ENCODE results near the gene CNKSR2. TPM values are rescaled to one million over a fixed set of nuclear protein-coding genes. Genes with fewer than 3 reads are reported as not detected.

CNKSR2 gene
- total and polyA plus RNA-seq, 10 of the 15 experiments (the other 5 are each of a cell fraction or from before 2014, with no cell fraction given) = 0.02 to 0.69 (median 0.18) TPM; not detected in 4

GRCh38 chrX:21574793-21575192 is 200.6 kb downstream of the CNKSR2 start:
- Histone ChIP-seq H2AFZ (ENCODE audit: control insufficient read depth, low read depth, low read length) (no peak overlapping the region), H3K4me3 (no peak overlapping the region), H3K4me1 (ENCODE audit: control insufficient read depth, insufficient read depth, low read length) (no peaks in the 10 kb centered on the region), H4K20me1 (ENCODE audit: control insufficient read depth, insufficient read depth) (no peaks in the 10 kb centered on the region), H3K27me3 (replicated peaks in 1 of 2; ENCODE audit: control insufficient read depth in 2 of 2, insufficient read depth in 2 of 2, low read length in 1 of 2) (no peaks in the 10 kb centered on the region), H3K4me2 (ENCODE audit: control insufficient read depth, insufficient read depth) (no peak overlapping the region), H3K9me3 (replicated peaks; ENCODE audit: control insufficient read depth, insufficient read depth, low read length) (no peaks in the 10 kb centered on the region), H3K36me3 (ENCODE audit: control insufficient read depth in 2 of 2, insufficient read depth in 2 of 2, low read length in 1 of 2) (no peaks in the 10 kb centered on the region), H3K27ac (ENCODE audit: control insufficient read depth, insufficient read depth) (no peak overlapping the region), H3K79me2 (ENCODE audit: control insufficient read depth, insufficient read depth, low read length) (no peaks in the 10 kb centered on the region), H3K9ac (ENCODE audit: control insufficient read depth, insufficient read depth, low read length) (no peak overlapping the region)
- CTCF ChIA-PET = no interaction called here
- ATAC-seq (no peak), FAIRE-seq (no peak), DNase-seq (ENCODE audit: low read depth, low spot score) (no peak)
- RAD21 ChIA-PET (ENCODE audit: unreplicated experiment) = no interaction called here
- intact Hi-C loops (cut with micrococcal nuclease; ENCODE audit: unreplicated experiment) = no loop called here
- 3% methylated on average over 1 of the region's 1 CpG for WGBS (ENCODE audit: insufficient coverage, insufficient replicate concordance, low lambda C conversion rate, missing lambda C conversion rate)
- no TSS peak for BruUV-seq (replicated peaks)
- in situ Hi-C loops (cut with MboI) = no loop called here
- SMC1A ChIA-PET (ENCODE audit: uncharacterized antibody, unreplicated experiment) = no interaction called here
- no peak for TF ChIP-seq CREM (IDR thresholded peaks at IDR 0.05; ENCODE audit: low read depth)
- TF ChIP-seq RCOR1 (conservative IDR thresholded peaks at IDR 0.05; ENCODE audit: low read depth, low read length) = no peak
- no peak for TF ChIP-seq EGR1 (IDR thresholded peaks at IDR 0.05; ENCODE audit: borderline replicate concordance in 1 of 2, low read depth in 2 of 2, low read length in 2 of 2)
- TF ChIP-seq CTCF (IDR thresholded peaks at IDR 0.05 in 2 of 3, conservative IDR thresholded peaks at IDR 0.05 in 1 of 3; ENCODE audit: control insufficient read depth in 2 of 3, extremely low read depth in 1 of 3, insufficient read depth in 1 of 3, low read depth in 3 of 3, low read length in 3 of 3) = no peak
- no peak for TF ChIP-seq CREB1 (IDR thresholded peaks at IDR 0.05; ENCODE audit: low read depth)
- POLR2A ChIA-PET = no interaction called here

- Histone ChIP-seq H3K4me3 (no peak overlapping the region), H3K4me1 (ENCODE audit: control insufficient read depth, insufficient read depth, low read length) (no peaks in the 10 kb centered on the region), H3K4me2 (ENCODE audit: control insufficient read depth, insufficient read depth) (no peak overlapping the region), H3K9ac (ENCODE audit: control insufficient read depth, insufficient read depth, low read length) (no peak overlapping the region), H3K36me3 (ENCODE audit: control insufficient read depth in 2 of 2, insufficient read depth in 2 of 2, low read length in 1 of 2) (no peaks in the 10 kb centered on the region), H4K20me1 (ENCODE audit: control insufficient read depth, insufficient read depth) (no peaks in the 10 kb centered on the region), H3K79me2 (ENCODE audit: control insufficient read depth, insufficient read depth, low read length) (no peaks in the 10 kb centered on the region), H3K27ac (ENCODE audit: control insufficient read depth, insufficient read depth) (no peak overlapping the region), H3K9me3 (replicated peaks; ENCODE audit: control insufficient read depth, insufficient read depth, low read length) (no peaks in the 10 kb centered on the region), H3K27me3 (replicated peaks in 1 of 2; ENCODE audit: control insufficient read depth in 2 of 2, insufficient read depth in 2 of 2, low read length in 1 of 2) (no peaks in the 10 kb centered on the region), H2AFZ (ENCODE audit: control insufficient read depth, low read depth, low read length) (no peak overlapping the region)
- POLR2A ChIA-PET = no interaction called here
- 35% methylated on average over 3 of the region's 3 CpGs for WGBS (ENCODE audit: insufficient coverage, insufficient replicate concordance, low lambda C conversion rate, missing lambda C conversion rate)
- CTCF ChIA-PET = interaction anchor here (1.1 kb wide), 1 partner anchor 15 kb away, joined by 3 read pairs; no protein-coding TSS in a partner anchor
- intact Hi-C loops (cut with micrococcal nuclease; ENCODE audit: unreplicated experiment) (no loop called here), in situ Hi-C loops (cut with MboI) (no loop called here)
- no peak for DNase-seq (ENCODE audit: low read depth, low spot score)
- ATAC-seq = no peak
- no TSS peak for BruUV-seq (replicated peaks)
- RAD21 ChIA-PET (ENCODE audit: unreplicated experiment) = no interaction called here
- SMC1A ChIA-PET (ENCODE audit: uncharacterized antibody, unreplicated experiment) = interaction anchor here (2.1 kb wide), 1 partner anchor 11 kb away, joined by 5 read pairs; no protein-coding TSS in a partner anchor
- FAIRE-seq = no peak
- TF ChIP-seq CBX3 (IDR thresholded peaks at IDR 0.05; ENCODE audit: borderline replicate concordance, low read depth) = no peak
- no peak for TF ChIP-seq GABPA (IDR thresholded peaks at IDR 0.05; ENCODE audit: low read depth)
- no peak for TF ChIP-seq IKZF1 (conservative IDR thresholded peaks at IDR 0.05)
- TF ChIP-seq USF1 (IDR thresholded peaks at IDR 0.05; ENCODE audit: borderline replicate concordance, extremely low read length, insufficient read depth, low read depth, low read length) = no peak
- TF ChIP-seq LARP7 (IDR thresholded peaks at IDR 0.05) = no peak
- TF ChIP-seq KAT2A (conservative IDR thresholded peaks at IDR 0.05; ENCODE audit: control insufficient read depth, low read depth, low read length) = no peak
- TF ChIP-seq RAD51 (IDR thresholded peaks at IDR 0.05) = no peak
- no peak for TF ChIP-seq IRF5 (IDR thresholded peaks at IDR 0.05; ENCODE audit: borderline replicate concordance)
Measured at GRCh38 chrX:21581479-21581878, 207.3 kb downstream of the CNKSR2 start.

Data from GM12878 (cell line).